DOHH2 (cell line): ENCODE data around the gene STK32C.

Source experiments
- EZH2phosphoT487 ChIP-seq: fragments of 200-600 bp; sonication (generic); IDR thresholded peaks from 2 replicates; pipeline ENCODE4 v1.6.1; 2017; ENCODE audit warnings: borderline replicate concordance, mild to moderate bottlenecking, antibody characterized with exemption, low read length, moderate library complexity, mixed read lengths
- TF ChIP-seq, protein P1 (sequence below): fragments of 200-600 bp; sonication (generic); IDR thresholded peaks from one replicate; pipeline ENCODE4 v1.5.1; 2014; ENCODE audit warnings: antibody characterized with exemption, mild to moderate bottlenecking, low read depth, low read length; ENCODE audit not compliant: poor library complexity, severe bottlenecking

DNA sequence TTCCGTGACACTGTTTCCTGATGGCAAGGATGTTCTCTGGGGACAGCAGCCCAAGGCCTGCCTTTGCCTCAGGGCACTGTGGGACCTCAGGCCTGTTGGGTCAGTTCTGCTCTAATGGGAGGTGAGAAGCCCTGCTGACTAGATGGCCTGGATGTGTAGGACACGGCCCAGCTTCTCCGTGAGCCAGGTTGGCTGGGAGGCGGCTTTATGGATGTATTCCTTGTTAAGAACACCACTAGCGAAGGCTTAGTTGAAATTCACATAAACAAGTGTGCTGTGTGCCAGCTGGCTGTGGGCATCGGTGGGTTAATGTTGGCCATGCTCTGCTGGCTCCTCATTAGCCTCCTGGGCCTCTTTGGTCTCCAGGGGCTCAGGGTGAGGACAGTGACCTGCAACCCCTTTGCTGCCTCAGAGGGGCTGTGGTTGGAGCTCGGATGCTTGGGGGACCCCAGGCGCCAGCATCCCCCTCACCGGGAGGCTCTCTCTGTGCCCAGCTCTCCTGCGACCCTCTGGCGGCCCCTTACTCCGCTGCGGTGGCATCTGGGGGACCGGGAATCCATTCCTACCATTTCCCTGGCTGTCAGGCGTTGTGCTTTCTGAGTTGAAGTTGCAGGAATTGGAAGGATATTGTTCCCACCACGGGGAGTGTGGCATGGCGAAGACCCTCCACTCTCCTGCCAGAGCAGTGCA, 143.8 kb downstream of the STK32C start:
- TF ChIP-seq, protein P1, sequence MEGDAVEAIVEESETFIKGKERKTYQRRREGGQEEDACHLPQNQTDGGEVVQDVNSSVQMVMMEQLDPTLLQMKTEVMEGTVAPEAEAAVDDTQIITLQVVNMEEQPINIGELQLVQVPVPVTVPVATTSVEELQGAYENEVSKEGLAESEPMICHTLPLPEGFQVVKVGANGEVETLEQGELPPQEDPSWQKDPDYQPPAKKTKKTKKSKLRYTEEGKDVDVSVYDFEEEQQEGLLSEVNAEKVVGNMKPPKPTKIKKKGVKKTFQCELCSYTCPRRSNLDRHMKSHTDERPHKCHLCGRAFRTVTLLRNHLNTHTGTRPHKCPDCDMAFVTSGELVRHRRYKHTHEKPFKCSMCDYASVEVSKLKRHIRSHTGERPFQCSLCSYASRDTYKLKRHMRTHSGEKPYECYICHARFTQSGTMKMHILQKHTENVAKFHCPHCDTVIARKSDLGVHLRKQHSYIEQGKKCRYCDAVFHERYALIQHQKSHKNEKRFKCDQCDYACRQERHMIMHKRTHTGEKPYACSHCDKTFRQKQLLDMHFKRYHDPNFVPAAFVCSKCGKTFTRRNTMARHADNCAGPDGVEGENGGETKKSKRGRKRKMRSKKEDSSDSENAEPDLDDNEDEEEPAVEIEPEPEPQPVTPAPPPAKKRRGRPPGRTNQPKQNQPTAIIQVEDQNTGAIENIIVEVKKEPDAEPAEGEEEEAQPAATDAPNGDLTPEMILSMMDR = no peak
- TF ChIP-seq EZH2phosphoT487 = no peak
